GM19438 (cell line): ENCODE data around the gene P2RY2.

Experiments used
- ATAC-seq: cut with Tn5 transposase; IDR thresholded peaks from one replicate; pipeline ENCODE4 v1.9.1; 2021; ENCODE audit warnings: low read depth; ENCODE audit not compliant: unreplicated experiment

P2RY2 gene

DNA sequence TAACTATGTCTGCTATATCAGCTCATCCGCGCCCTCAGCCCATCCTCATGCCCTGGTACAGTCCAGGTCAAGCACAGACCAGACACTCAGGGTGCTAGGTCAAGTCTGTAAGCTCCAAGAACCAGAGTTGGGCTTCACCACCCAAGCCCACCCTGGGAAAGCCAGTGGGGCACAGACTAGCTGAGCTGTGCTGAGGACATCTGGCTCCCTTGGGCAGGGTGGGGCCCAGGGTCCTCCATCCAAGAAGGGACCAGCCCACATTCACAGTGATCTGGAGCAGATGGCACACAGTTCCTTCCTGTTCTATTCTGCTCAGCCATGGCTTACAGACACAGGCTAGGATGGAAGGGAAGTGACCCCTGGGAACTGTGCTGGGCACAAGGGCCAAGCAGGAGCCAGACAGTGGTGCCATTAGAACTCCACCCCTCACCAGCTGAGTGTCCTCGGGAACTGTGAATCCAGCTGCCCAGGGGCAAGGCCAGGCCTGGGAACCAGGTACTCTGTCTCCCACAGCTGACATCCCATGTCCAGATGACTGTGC lies 63.2 kb downstream of the P2RY2 start:
- no peak for ATAC-seq

DNA sequence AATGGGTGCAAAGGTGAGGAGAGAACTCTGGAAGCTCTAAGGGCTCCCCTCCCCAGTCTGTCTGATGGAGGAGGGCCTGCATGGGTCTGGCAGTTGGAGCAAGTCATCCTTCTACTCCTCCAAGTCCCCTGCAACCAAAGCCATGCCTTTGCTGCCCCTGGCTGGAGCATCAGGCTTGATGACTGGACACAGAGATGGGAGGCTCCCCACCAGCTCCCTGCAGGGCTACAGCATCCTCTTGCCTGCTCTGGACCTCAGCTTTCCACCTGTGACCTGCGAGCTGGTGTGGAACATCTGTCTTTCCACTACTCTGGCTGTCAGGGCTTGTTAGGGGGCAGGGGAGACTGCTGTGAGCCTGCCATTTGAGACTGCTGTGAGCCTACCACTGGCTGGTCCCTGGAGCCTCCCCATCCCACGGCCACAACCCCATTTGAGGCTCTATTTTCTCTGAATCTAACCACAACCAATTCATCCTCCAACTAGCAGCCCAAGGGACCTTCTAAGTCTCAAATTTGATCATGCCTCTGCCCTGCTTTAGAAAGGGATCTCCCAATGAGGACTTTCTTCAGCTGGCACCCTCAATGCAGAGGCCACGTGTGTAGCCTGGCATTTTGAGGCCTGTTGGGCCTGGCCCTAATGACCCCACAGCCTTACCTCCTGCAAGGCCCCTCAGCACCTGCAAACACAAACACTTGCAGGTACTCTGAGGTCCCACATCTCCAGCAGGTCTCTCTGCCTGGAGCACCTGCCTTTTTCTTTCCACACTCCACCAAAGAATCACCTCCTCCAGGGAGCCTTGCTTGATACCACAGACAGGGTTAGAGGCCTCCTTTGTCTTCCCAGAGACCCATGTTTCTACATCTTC lies 63.9 kb downstream of the P2RY2 start:
- no peak for ATAC-seq

DNA sequence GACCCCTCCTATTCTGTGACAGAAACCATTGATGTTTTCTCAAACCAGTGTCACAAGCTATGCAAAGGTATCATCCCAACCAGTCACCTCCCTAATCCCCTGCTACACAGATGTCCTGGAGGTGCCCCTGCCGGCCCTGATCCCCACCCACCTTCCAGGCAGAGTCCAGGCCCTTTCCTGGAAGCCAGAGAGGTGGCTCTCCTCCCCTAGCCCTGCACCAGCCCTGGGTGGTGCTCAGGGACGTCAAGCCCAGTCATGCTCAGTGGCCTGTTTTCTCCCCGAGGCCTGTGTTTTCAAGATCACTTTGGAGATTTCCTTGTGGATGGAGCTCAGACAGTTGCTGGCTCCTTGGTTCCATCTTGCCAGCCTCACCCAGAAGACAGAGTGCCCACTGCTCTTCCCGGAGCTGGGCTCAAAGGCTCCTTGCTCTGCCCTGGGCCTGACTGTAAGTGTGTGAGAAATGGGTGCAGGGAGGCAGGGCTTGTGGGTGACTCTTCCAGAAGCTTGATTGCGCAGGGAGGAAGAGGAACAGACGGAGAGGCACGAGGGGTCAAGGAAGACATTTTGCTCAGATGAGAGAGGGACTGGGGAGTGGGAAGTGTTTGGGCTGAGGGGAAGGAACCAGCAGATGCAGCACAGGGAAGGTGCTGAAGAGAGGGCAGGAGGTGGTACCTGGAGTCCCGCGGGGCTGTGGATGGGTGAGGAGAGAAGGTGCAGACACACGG lies 65.4 kb downstream of the P2RY2 start:
- ATAC-seq = no peak

- ATAC-seq = no peak
Observed at GRCh38 chr11:73284106-73284505, 66.0 kb downstream of the P2RY2 start.

- ATAC-seq = no peak
Observed at GRCh38 chr11:73285721-73286120, 67.6 kb downstream of the P2RY2 start.
